H9 (cell line): Measurements from ENCODE around the gene HIBCH. TPM values are rescaled to one million over a fixed set of nuclear protein-coding genes. Genes with fewer than 3 reads are reported as not detected.

Experiments used
- DNase-seq: peaks from one replicate; pipeline ENCODE4 v3.0.0-alpha.2; 2017
- H2AFZ ChIP-seq: one replicate; pipeline ENCODE4 v1.6.1; 2013; ENCODE audit warnings: mild to moderate bottlenecking, low read length, control low read depth, moderate library complexity
- H2AK5ac ChIP-seq: 2 replicates; pipeline ENCODE4 v1.6.1; 2013; ENCODE audit warnings: low read length, control low read depth, mixed read lengths; ENCODE audit not compliant: insufficient read length
- H2BK120ac ChIP-seq: one replicate; pipeline ENCODE4 v1.6.1; 2013; ENCODE audit warnings: low read depth, mild to moderate bottlenecking, low read length, control low read depth, inconsistent platforms; ENCODE audit not compliant: poor library complexity, severe bottlenecking
- H2BK12ac ChIP-seq: 2 replicates; pipeline ENCODE4 v1.6.1; 2013; ENCODE audit warnings: low read length, control low read depth, mixed read lengths, low read depth; ENCODE audit not compliant: insufficient read length
- H2BK15ac ChIP-seq: 2 replicates; pipeline ENCODE4 v1.6.1; 2013; ENCODE audit warnings: low read depth, low read length, control low read depth
- H2BK20ac ChIP-seq: one replicate; pipeline ENCODE4 v1.6.1; 2013; ENCODE audit warnings: low read depth, mild to moderate bottlenecking, low read length, control low read depth, inconsistent platforms; ENCODE audit not compliant: poor library complexity, severe bottlenecking
- H2BK5ac ChIP-seq: 2 replicates; pipeline ENCODE4 v1.6.1; 2013; ENCODE audit warnings: low read length, control low read depth, mixed read lengths; ENCODE audit not compliant: insufficient read length
- H3K14ac ChIP-seq: 2 replicates; pipeline ENCODE4 v1.6.1; 2013; ENCODE audit warnings: low read length, control low read depth; ENCODE audit not compliant: insufficient read depth
- H3K18ac ChIP-seq: 2 replicates; pipeline ENCODE4 v1.6.1; 2013; ENCODE audit warnings: low read depth, mild to moderate bottlenecking, mixed read lengths, low read length, control low read depth; ENCODE audit not compliant: insufficient read length
- H3K23ac ChIP-seq: 2 replicates; pipeline ENCODE4 v1.6.1; 2013; ENCODE audit warnings: low read length, control low read depth, mixed read lengths, low read depth; ENCODE audit not compliant: insufficient read length
- H3K23me2 ChIP-seq: 2 replicates; pipeline ENCODE4 v1.6.1; 2013; ENCODE audit warnings: low read depth, mild to moderate bottlenecking, mixed read lengths, low read length, control low read depth; ENCODE audit not compliant: insufficient read length, poor library complexity, severe bottlenecking
- H3K27ac ChIP-seq: 2 replicates; pipeline ENCODE4 v1.5.1; 2013; ENCODE audit warnings: low read length, control low read depth, mixed read lengths, low read depth; ENCODE audit not compliant: insufficient read length
- H3K27me3 ChIP-seq: 2 replicates; pipeline ENCODE4 v1.6.1; 2013; ENCODE audit warnings: low read length, control low read depth, inconsistent platforms; ENCODE audit not compliant: insufficient read depth
- H3K4ac ChIP-seq: 2 replicates; pipeline ENCODE4 v1.6.1; 2013; ENCODE audit warnings: low read depth, mild to moderate bottlenecking, control low read depth, inconsistent platforms, low read length, moderate library complexity
- H3K4me1 ChIP-seq: 2 replicates; pipeline ENCODE4 v1.6.1; 2013; ENCODE audit warnings: low read length, control low read depth, inconsistent platforms; ENCODE audit not compliant: insufficient read depth
- H3K4me2 ChIP-seq: 2 replicates; pipeline ENCODE4 v1.6.1; 2013; ENCODE audit warnings: low read length, control low read depth, mixed read lengths; ENCODE audit not compliant: insufficient read length, insufficient read depth
- H3K56ac ChIP-seq: 2 replicates; pipeline ENCODE4 v1.6.1; 2013; ENCODE audit warnings: low read depth, mild to moderate bottlenecking, mixed read lengths, low read length, control low read depth; ENCODE audit not compliant: insufficient read length
- H3K79me1 ChIP-seq: 2 replicates; pipeline ENCODE4 v1.6.1; 2013; ENCODE audit warnings: low read depth, mild to moderate bottlenecking, moderate library complexity, low read length, control low read depth, inconsistent platforms; ENCODE audit not compliant: insufficient read depth, poor library complexity, severe bottlenecking
- H3K79me2 ChIP-seq: 2 replicates; pipeline ENCODE4 v1.6.1; 2013; ENCODE audit warnings: low read length, control low read depth, inconsistent platforms; ENCODE audit not compliant: insufficient read depth
- H3K9ac ChIP-seq: 2 replicates; pipeline ENCODE4 v1.6.1; 2013; ENCODE audit warnings: low read length, control low read depth, mixed read lengths; ENCODE audit not compliant: insufficient read length; ENCODE audit errors: extremely low read depth
- H3K9me3 ChIP-seq: one replicate; pipeline ENCODE4 v1.6.1; 2013; ENCODE audit warnings: low read depth, low read length, inconsistent platforms; ENCODE audit not compliant: control insufficient read depth
- H3T11ph ChIP-seq: one replicate; pipeline ENCODE4 v1.6.1; 2013; ENCODE audit warnings: mild to moderate bottlenecking, low read length, control low read depth, inconsistent platforms
- H4K20me1 ChIP-seq: one replicate; pipeline ENCODE4 v1.6.1; 2013; ENCODE audit not compliant: control insufficient read depth, insufficient read length, insufficient read depth
- H4K5ac ChIP-seq: 2 replicates; pipeline ENCODE4 v1.6.1; 2013; ENCODE audit warnings: low read depth, mild to moderate bottlenecking, mixed read lengths, low read length, control low read depth; ENCODE audit not compliant: insufficient read length
- H4K8ac ChIP-seq: replicated peaks from 2 replicates; pipeline ENCODE4 v1.6.1; 2013; ENCODE audit warnings: low read length, control low read depth, mixed read lengths, low read depth; ENCODE audit not compliant: insufficient read length
- H4K91ac ChIP-seq: 2 replicates; pipeline ENCODE4 v1.6.1; 2013; ENCODE audit warnings: low read depth, mild to moderate bottlenecking, moderate library complexity, mixed read lengths, low read length, control low read depth; ENCODE audit not compliant: insufficient read length
- H3K27ac Mint-ChIP-seq, 3 experiments: 2 replicates in 2 of 3; 3 replicates in 1 of 3; pipeline ENCODE4 v1.8.0; 2020 to 2021; ENCODE audit warnings: mixed read lengths in 3 of 3, mild to moderate bottlenecking in 1 of 3, moderate library complexity in 1 of 3
- H3K27me3 Mint-ChIP-seq: 2 replicates; pipeline ENCODE4 v1.8.0; 2021; ENCODE audit warnings: low read depth, mild to moderate bottlenecking, moderate library complexity, mixed read lengths
- H3K36me3 Mint-ChIP-seq, 3 experiments: 2 replicates in 2 of 3; 3 replicates in 1 of 3; pipeline ENCODE4 v1.8.0; 2020 to 2021; ENCODE audit warnings: low read depth in 3 of 3, mixed read lengths in 3 of 3; ENCODE audit not compliant: insufficient read depth in 1 of 3
- H3K4me1 Mint-ChIP-seq, 2 experiments: 2 replicates each; pipeline ENCODE4 v1.8.0; 2020; ENCODE audit warnings: mixed read lengths in 2 of 2
- H3K4me3 Mint-ChIP-seq, 2 experiments: 2 replicates in 1 of 2; 3 replicates in 1 of 2; pipeline ENCODE4 v1.8.0; 2020 to 2021; ENCODE audit warnings: mild to moderate bottlenecking in 2 of 2, mixed read lengths in 2 of 2, moderate library complexity in 1 of 2
- H3K9me3 Mint-ChIP-seq, 2 experiments: 2 replicates in 1 of 2; 3 replicates in 1 of 2; pipeline ENCODE4 v1.8.0; 2020; ENCODE audit warnings: mild to moderate bottlenecking in 2 of 2, mixed read lengths in 2 of 2, moderate library complexity in 1 of 2
- CTCF ChIP-seq: fragments of 200-600 bp; sonication (generic); conservative IDR thresholded peaks from 3 replicates; pipeline ENCODE4 v1.8.0; 2021; ENCODE audit warnings: antibody characterized with exemption, mild to moderate bottlenecking
- WGBS: extraction: QIAGEN DNeasy Blood & Tissue Kit; methylation state at CpG from one replicate; pipeline ENCODE4 v1.1.7; 2013; ENCODE audit warnings: missing lambda C conversion rate, low lambda C conversion rate, mixed read lengths; ENCODE audit not compliant: insufficient read length; ENCODE audit errors: extremely low coverage; 5-methylcytosine and 5-hydroxymethylcytosine counted together
- total RNA-seq: library from RNA; stranded (reverse); gene quantifications from 2 replicates; pipeline ENCODE4 v1.2.1, GENCODE V29; 2021

Gene HIBCH
- total RNA-seq, 1 experiment from 2014 or later = 28.0 TPM

- Histone ChIP-seq H2BK5ac (no peak overlapping the region), H3T11ph (no peak overlapping the region), H4K20me1 (no peaks in the 10 kb centered on the region), H2BK15ac (no peak overlapping the region), H3K27ac (no peak overlapping the region), H2AK5ac (no peak overlapping the region), H4K8ac (no peak overlapping the region), H3K4ac (no peak overlapping the region), H2AFZ (no peak overlapping the region), H3K79me2 (no peaks in the 10 kb centered on the region), H3K79me1 (no peaks in the 10 kb centered on the region), H2BK20ac (no peak overlapping the region), H3K9me3 (no peaks in the 10 kb centered on the region), H3K4me2 (no peak overlapping the region), H3K9ac (no peak overlapping the region), H3K14ac (no peak overlapping the region), H3K23me2 (no peaks in the 10 kb centered on the region), H2BK120ac (no peak overlapping the region), H2BK12ac (no peak overlapping the region), H3K56ac (no peak overlapping the region), H4K91ac (no peak overlapping the region), H4K5ac (no peak overlapping the region), H3K18ac (no peak overlapping the region), H3K27me3 (no peaks in the 10 kb centered on the region; the same call in 1 of the 2 replicates), H3K4me1 (peaks cover 2% of the 10 kb centered on the region; the same call in 1 of the 2 replicates), H3K23ac (no peak overlapping the region)
- DNase-seq = no peak
- no peak for TF ChIP-seq CTCF
- Mint-ChIP-seq H3K36me3 (no peaks in the 10 kb centered on the region), H3K27me3 (peaks cover 16% of the 10 kb centered on the region), H3K9me3 (no peaks in the 10 kb centered on the region), H3K27ac (no peak overlapping the region), H3K4me1 (peaks cover 5 to 10% of the 10 kb centered on the region in 2 experiments), H3K4me3 (no peak overlapping the region)
- no CpG with 5 or more reads among the region's 4 CpGs for WGBS
Measured at GRCh38 chr2:190184460-190184859, 135.2 kb downstream of the HIBCH start.
